GM23338 (cell line): ENCODE data around the gene CACNA1D.

Experiments used
- EZH2 ChIP-seq: fragments of 200-600 bp; sonication (generic); IDR thresholded peaks from one replicate; pipeline ENCODE4 v1.8.0; 2017; ENCODE audit warnings: antibody characterized with exemption, mild to moderate bottlenecking, low read depth; ENCODE audit not compliant: unreplicated experiment
- TF ChIP-seq, protein P1 (sequence below), 2 experiments: fragments of 200-600 bp in 1 of 2; sonication (generic) in 1 of 2; conservative IDR thresholded peaks; 2 replicates each; pipeline versions ENCODE4 v1.5.1 to v1.6.1; 2016 to 2017; ENCODE audit warnings: antibody characterized with exemption in 2 of 2, low read depth in 2 of 2, mild to moderate bottlenecking in 2 of 2, moderate library complexity in 1 of 2

DNA sequence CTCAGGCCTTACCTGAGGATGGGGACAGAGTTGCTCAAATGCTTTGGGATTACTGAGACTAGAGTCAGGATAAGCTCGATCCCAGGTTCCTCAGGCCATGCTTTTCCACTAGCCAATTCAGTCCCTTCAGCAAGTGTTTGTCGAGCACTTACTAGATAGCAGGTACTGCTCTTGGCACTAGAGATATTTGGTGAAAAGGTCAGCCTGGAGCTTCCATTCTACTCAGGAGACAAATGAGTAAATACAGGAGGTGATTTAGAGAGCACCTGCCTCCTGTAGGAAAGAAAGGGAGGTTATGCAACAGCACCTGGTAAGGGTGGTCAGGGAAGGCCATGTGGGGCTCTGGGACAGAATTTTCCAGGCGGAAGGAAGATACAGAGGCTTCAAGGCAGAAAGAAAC, 99.9 kb downstream of the CACNA1D start:
- no peak for TF ChIP-seq EZH2
- TF ChIP-seq, protein P1, sequence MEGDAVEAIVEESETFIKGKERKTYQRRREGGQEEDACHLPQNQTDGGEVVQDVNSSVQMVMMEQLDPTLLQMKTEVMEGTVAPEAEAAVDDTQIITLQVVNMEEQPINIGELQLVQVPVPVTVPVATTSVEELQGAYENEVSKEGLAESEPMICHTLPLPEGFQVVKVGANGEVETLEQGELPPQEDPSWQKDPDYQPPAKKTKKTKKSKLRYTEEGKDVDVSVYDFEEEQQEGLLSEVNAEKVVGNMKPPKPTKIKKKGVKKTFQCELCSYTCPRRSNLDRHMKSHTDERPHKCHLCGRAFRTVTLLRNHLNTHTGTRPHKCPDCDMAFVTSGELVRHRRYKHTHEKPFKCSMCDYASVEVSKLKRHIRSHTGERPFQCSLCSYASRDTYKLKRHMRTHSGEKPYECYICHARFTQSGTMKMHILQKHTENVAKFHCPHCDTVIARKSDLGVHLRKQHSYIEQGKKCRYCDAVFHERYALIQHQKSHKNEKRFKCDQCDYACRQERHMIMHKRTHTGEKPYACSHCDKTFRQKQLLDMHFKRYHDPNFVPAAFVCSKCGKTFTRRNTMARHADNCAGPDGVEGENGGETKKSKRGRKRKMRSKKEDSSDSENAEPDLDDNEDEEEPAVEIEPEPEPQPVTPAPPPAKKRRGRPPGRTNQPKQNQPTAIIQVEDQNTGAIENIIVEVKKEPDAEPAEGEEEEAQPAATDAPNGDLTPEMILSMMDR (conservative IDR thresholded peaks at IDR 0.05; ENCODE audit: low read depth in 2 of 2): no peak
